A673 (cell line): ENCODE measurements around the gene MINDY3.

Experiments used
- CTCF ChIP-seq: fragments of 300-800, 200-600 bp; sonication (generic); conservative IDR thresholded peaks from 2 replicates; pipeline ENCODE4 v1.5.1; 2017; ENCODE audit warnings: low read depth, mild to moderate bottlenecking, antibody characterized with exemption, low read length, moderate library complexity, mixed read lengths
- EZH2 ChIP-seq: fragments of 200-600 bp; sonication (generic); IDR thresholded peaks from 2 replicates; pipeline ENCODE4 v1.6.1; 2017; ENCODE audit warnings: borderline replicate concordance, low read depth, mild to moderate bottlenecking, mixed read lengths, antibody characterized with exemption, low read length; ENCODE audit not compliant: poor library complexity, severe bottlenecking

- no peak for TF ChIP-seq CTCF
- no peak for TF ChIP-seq EZH2
Observed at GRCh38 chr10:15737656-15738055, 122.7 kb downstream of the MINDY3 start.
